Aorta (tissue), 5 donors: ENCODE measurements around the gene TPSB2. TPM values are rescaled to one million over a fixed set of nuclear protein-coding genes. Genes with fewer than 3 reads are reported as not detected.

Source experiments
- ATAC-seq: fragments of 200-7000 bp; cut with Tn5 transposase; one replicate; pipeline ENCODE4 v1.9.1; 2022; ENCODE audit warnings: moderate library complexity; ENCODE audit not compliant: low FRiP score
- DNase-seq, 2 donors: peaks; one replicate each; pipeline ENCODE4 v3.0.0-alpha.2; 2020
- H3K27ac ChIP-seq, 2 donors: one replicate each; pipeline ENCODE4 v1.5.1; 2013; ENCODE audit warnings: low read length in 2 of 2, mild to moderate bottlenecking in 2 of 2, moderate library complexity in 2 of 2, control low read depth in 1 of 2, inconsistent platforms in 1 of 2, low read depth in 1 of 2
- H3K27me3 ChIP-seq, 2 donors: one replicate each; pipeline ENCODE4 v1.6.1; 2013; ENCODE audit warnings: control low read depth in 1 of 2, low read length in 1 of 2, mild to moderate bottlenecking in 1 of 2, moderate library complexity in 1 of 2; ENCODE audit not compliant: insufficient read depth in 2 of 2, control insufficient read depth in 1 of 2
- H3K36me3 ChIP-seq, 2 donors: one replicate each; pipeline ENCODE4 v1.6.1; 2013; ENCODE audit warnings: control low read depth in 1 of 2, low read length in 1 of 2, mild to moderate bottlenecking in 1 of 2; ENCODE audit not compliant: insufficient read depth in 2 of 2, control insufficient read depth in 1 of 2
- H3K4me1 ChIP-seq, 2 donors: one replicate each; pipeline ENCODE4 v1.6.1; 2013; ENCODE audit warnings: low read length in 2 of 2, control low read depth in 1 of 2, mild to moderate bottlenecking in 1 of 2, moderate library complexity in 1 of 2; ENCODE audit not compliant: insufficient read depth in 2 of 2, control insufficient read depth in 1 of 2
- H3K4me3 ChIP-seq, 2 donors: one replicate each; pipeline ENCODE4 v1.5.1; 2013; ENCODE audit warnings: low read length in 2 of 2, control low read depth in 1 of 2, mild to moderate bottlenecking in 1 of 2
- H3K9me3 ChIP-seq: one replicate; pipeline ENCODE4 v1.6.1; 2013; ENCODE audit warnings: mild to moderate bottlenecking, low read length; ENCODE audit not compliant: control insufficient read depth
- WGBS, 2 donors: extraction: QIAGEN DNeasy Blood & Tissue Kit; methylation state at CpG; one replicate each; pipeline ENCODE4 v1.1.7; 2013; 5-methylcytosine and 5-hydroxymethylcytosine counted together
- intact Hi-C, 2 donors: fragments of 100-400 bp; cut with DNase I; formaldehyde crosslinking; loops; one replicate each; pipeline versions ENCODE4 v1.14.2 to v1.15.0; 2022
- polyA plus RNA-seq, 2 donors: library from polyadenylated mRNA; stranded (reverse); fragments of 200-250 nt; gene quantifications; one replicate each; pipeline ENCODE4 v1.2.3, GENCODE V29; 2013
- total RNA-seq, 2 donors: library from RNA; stranded (reverse); fragmentation: NEBNext Ultra II Directional; extraction: Animal tissue kit (Norgen Biotek cat#: 25700); gene quantifications; one replicate each; pipeline ENCODE4 v1.2.1, GENCODE V29; 2021
- donor health status: healthy with polysubstance abuse.
- donor health status: Bipolar disorder and iron deficiency.
- donor health status: DM: no; HTN: no; CAD: no.
- donor health status: DM: no; HTN: no; CAD: no.
- donor health status: DM: yes; HTN: yes; CAD: no.

The TPSB2 gene
- total and polyA plus RNA-seq, 4 donors: 4.9 to 51.0 (median 13.9) TPM

GRCh38 chr16:1181404-1182315 is 48.3 kb downstream of the TPSB2 start:
- H3K27ac ChIP-seq: peak overlapping the region in 1 of 2 donors; percentile 93
- no peaks in the 10 kb centered on the region for H3K4me1 ChIP-seq
- no peak for DNase-seq

DNA sequence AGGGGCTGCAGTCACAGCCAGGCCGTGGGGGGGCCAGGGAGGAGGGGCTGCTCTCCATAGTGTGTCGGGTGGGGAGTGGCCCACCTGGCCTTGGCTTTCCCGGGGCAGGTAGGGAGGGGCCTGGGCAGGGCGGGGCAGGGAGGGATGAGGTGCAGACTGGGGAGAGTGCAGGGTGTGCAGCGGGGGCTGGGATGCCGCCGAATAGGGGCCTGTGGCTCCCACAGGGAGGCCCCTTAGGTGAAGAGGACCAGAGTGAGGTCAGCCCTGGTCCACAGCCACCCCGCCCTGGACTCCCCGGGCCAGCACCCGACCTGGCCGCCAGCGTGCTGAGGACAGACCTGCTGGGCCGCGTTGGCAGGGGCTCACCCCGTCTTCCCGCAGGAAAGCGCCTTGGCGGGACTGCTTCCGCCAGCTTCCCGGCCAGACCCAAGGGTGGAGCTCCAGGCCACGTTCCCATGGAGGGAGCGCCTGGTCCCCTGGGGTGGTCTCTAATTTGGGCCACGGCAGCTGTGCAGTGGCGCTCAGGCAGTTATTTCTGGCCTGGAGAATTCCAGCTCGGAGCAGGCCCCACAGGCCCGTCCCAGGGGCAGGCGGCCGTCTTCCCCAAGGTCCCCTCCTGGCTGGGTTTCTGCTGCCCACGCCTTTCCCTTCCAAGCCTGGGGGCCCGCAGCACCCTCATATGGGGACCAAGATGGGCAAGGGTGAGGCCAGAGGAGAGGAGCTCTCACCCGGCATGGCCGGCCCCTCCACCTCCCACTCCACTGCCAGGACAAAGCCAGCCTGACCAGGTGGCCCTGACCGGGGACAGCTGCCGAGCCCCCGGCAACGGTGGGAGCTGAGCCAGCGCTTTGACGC is 49.2 kb downstream of the TPSB2 start:
- H3K27ac ChIP-seq: peak overlapping the region in 1 of 2 donors; percentile 93
- ATAC-seq (peak; percentile 73), DNase-seq (peak; percentile 86 to 90)
- H3K9me3 ChIP-seq: no peaks in the 10 kb centered on the region
- H3K36me3 ChIP-seq: no peaks in the 10 kb centered on the region
- no peaks in the 10 kb centered on the region for H3K27me3 ChIP-seq
- no peaks in the 10 kb centered on the region for H3K4me1 ChIP-seq
- WGBS, 2 donors: 8 to 13% methylated on average over 34 to 38 of the region's 38 CpGs
- intact Hi-C loops: no loop called here
- H3K4me3 ChIP-seq: no peak overlapping the region

More at GRCh38 chr16:1181404-1182315, 48.3 kb downstream of the TPSB2 start:
- intact Hi-C loops: loop anchor here in 1 of 2 donors (2.0 kb wide), 1 partner anchor 23 kb away; no protein-coding TSS in a partner anchor
- Histone ChIP-seq H3K4me3 (no peak overlapping the region), H3K27me3 (no peaks in the 10 kb centered on the region), H3K9me3 (no peaks in the 10 kb centered on the region), H3K36me3 (no peaks in the 10 kb centered on the region)
- no peak for ATAC-seq
- WGBS, 2 donors: 31 to 36% methylated on average over 39 of the region's 39 CpGs

Other genes starting within 250 kb of the TPSB2 start
- 1 to 10 TPM; 2.2 to 7.0 TPM for gene SOX8, start 248.4 kb downstream of the TPSB2 start, total RNA-seq
- gene SOX8, start 248.4 kb downstream of the TPSB2 start, polyA plus RNA-seq: 1 to 10 TPM; 1.0 to 5.7 TPM
- gene SSTR5, start 157.4 kb downstream of the TPSB2 start, total RNA-seq: under 1 TPM in 1 of 2 donors, not detected in 1; 0.26 TPM
- gene SSTR5, start 157.4 kb downstream of the TPSB2 start, polyA plus RNA-seq: under 1 TPM; 0.49 to 0.75 TPM
- 1 to 10 TPM in 1 of 2 donors, not detected in 1; 1.4 TPM for gene C1QTNF8, start 133.9 kb downstream of the TPSB2 start, total RNA-seq
- gene C1QTNF8, start 133.9 kb downstream of the TPSB2 start, polyA plus RNA-seq: 1 to 10 TPM in 1 of 2 donors, not detected in 1; 1.2 TPM
- gene CACNA1H, start 77.1 kb downstream of the TPSB2 start, total RNA-seq: 10 to 100 TPM in 1 of 2 donors, 1 to 10 TPM in 1; 8.9 to 17.8 TPM
- gene CACNA1H, start 77.1 kb downstream of the TPSB2 start, polyA plus RNA-seq: 10 to 100 TPM in 1 of 2 donors, 1 to 10 TPM in 1; 1.3 to 10.7 TPM
- gene TPSG1, start 4.9 kb downstream of the TPSB2 start, total RNA-seq: under 1 TPM in 1 of 2 donors, not detected in 1; 0.81 TPM
- gene TPSG1, start 4.9 kb downstream of the TPSB2 start, polyA plus RNA-seq: 1 to 10 TPM in 1 of 2 donors, not detected in 1; 4.6 TPM
- gene TPSAB1, start 10.5 kb upstream of the TPSB2 start, total RNA-seq: 10 to 100 TPM; 12.2 to 38.0 TPM
- 1 to 10 TPM; 3.0 to 3.8 TPM for gene TPSAB1, start 10.5 kb upstream of the TPSB2 start, polyA plus RNA-seq
- not detected for gene TPSD1, start 25.9 kb upstream of the TPSB2 start, total RNA-seq
- gene TPSD1, start 25.9 kb upstream of the TPSB2 start, polyA plus RNA-seq: under 1 TPM in 1 of 2 donors, not detected in 1; 0.38 TPM
- gene UBE2I, start 79.5 kb upstream of the TPSB2 start, total RNA-seq: 10 to 100 TPM; 81.7 to 86.7 TPM
- 10 to 100 TPM; 35.7 to 63.1 TPM for gene UBE2I, start 79.5 kb upstream of the TPSB2 start, polyA plus RNA-seq
- 1 to 10 TPM; 1.2 to 3.1 TPM for gene BAIAP3, start 103.5 kb upstream of the TPSB2 start, total RNA-seq
- 1 to 10 TPM; 1.1 to 2.6 TPM for gene BAIAP3, start 103.5 kb upstream of the TPSB2 start, polyA plus RNA-seq
- 10 to 100 TPM; 32.1 to 37.5 TPM for gene TSR3, start 121.7 kb upstream of the TPSB2 start, total RNA-seq
- gene TSR3, start 121.7 kb upstream of the TPSB2 start, polyA plus RNA-seq: 10 to 100 TPM; 68.4 to 88.0 TPM
- 10 to 100 TPM; 45.3 to 55.1 TPM for gene GNPTG, start 121.7 kb upstream of the TPSB2 start, total RNA-seq
- gene GNPTG, start 121.7 kb upstream of the TPSB2 start, polyA plus RNA-seq: 10 to 100 TPM; 33.7 to 74.1 TPM
- 10 to 100 TPM; 21.2 to 34.6 TPM for gene UNKL, start 184.5 kb upstream of the TPSB2 start, total RNA-seq
- 10 to 100 TPM in 1 of 2 donors, 1 to 10 TPM in 1; 8.8 to 23.9 TPM for gene UNKL, start 184.5 kb upstream of the TPSB2 start, polyA plus RNA-seq
- gene UQCC4, start 190.6 kb upstream of the TPSB2 start, total RNA-seq: 1 to 10 TPM; 5.7 to 8.3 TPM
- gene UQCC4, start 190.6 kb upstream of the TPSB2 start, polyA plus RNA-seq: 10 to 100 TPM; 13.3 to 20.0 TPM
- not detected for gene PERCC1, start 200.9 kb upstream of the TPSB2 start, total RNA-seq
- not detected for gene PERCC1, start 200.9 kb upstream of the TPSB2 start, polyA plus RNA-seq
- gene CCDC154, start 214.4 kb upstream of the TPSB2 start, total RNA-seq: 1 to 10 TPM; 1.8 to 2.0 TPM
- 1 to 10 TPM; 3.8 to 9.6 TPM for gene CCDC154, start 214.4 kb upstream of the TPSB2 start, polyA plus RNA-seq
- gene CLCN7, start 244.8 kb upstream of the TPSB2 start, total RNA-seq: 10 to 100 TPM; 44.8 to 89.1 TPM
- gene CLCN7, start 244.8 kb upstream of the TPSB2 start, polyA plus RNA-seq: 10 to 100 TPM; 14.5 to 90.9 TPM